ENCODE measurements around the gene RNF115.

RNF115 gene

DNA sequence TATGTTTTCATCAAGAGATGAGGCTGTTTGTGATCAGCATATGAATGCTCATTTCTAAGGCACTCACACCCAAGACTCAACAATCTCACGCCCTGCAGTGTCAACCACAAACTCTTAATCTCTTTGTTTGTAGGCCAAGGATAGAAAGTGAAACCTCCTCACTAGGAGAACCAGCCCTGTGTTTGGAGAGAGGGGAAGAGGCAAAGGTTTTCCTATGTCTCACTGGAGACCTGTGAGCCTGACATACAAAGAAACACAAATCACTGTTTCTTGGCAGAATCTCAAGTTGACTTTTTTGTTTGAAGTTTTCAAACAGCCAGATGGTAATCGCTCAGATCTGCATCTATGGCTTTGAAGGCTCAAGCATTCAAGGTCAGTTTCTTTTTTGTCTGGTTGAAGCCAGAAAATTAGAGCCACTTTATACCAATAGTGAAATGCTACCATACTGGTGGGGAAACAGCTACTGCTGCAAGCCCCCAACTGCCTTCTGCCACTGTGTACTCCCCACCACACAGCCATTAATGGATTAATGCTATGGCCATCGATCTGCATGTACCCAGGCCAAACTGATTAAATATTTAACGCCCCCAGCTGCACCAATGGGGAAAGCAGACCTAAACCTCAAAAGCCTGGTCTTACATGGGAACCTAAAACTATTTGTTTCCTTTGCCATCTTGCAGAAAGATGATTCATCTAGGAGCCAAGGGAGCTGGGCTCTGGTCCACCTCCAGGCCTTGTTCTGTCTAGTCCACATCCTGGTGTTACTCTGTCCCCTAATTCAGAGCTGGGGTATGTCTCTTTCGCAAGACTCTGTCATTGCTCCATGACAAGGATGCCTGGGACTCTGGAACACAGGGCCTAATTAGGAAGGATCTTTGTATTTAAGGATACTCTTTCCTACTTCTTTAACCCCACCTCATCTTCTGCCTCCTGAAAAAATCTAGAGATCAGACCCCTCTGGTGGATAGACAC, 133.0 kb downstream of the RNF115 start:
- DNase-seq = no peak

DNA sequence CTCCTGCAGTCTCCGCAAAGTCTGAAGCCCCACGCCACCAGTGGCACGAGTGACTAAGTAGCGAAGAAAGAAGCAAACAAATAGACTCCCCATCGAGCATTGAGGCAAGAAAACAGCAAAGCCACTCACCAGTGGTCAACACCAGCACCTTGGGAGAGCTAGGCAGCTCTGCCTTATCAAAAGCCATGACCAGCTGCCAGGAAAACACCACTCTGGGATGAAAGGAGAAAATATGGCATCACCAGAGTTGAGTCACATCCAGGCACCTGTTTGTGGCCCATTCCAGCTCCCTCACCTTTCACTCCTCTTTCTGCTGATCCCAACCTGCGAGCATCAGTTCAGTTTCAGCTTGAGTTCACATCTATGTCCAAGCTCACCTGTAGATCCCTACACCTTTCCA, 134.0 kb downstream of the RNF115 start:
- DNase-seq = no peak

DNA sequence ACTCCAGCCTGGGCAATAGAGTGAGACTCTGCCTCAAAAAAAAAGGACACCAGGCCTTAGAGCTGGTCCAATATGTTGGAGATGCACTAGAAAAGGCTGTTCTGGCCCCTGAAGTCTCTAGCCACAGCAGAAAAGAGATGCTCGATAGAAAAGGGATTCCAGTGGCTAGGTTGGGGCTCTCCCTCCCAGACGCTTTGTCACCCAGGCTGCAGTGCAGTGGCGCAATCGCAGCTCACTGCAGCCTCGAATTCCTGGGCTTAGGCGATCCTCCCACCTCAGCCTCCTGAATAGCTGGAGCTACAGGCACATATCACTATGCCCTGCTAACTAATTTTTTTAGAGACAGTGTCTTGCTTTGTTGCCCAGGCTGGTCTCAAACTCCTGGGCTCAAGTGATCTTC, 135.0 kb downstream of the RNF115 start:
- DNase-seq = no peak
